Caco-2 (cell line): Measurements from ENCODE around the gene WASF3. TPM values are rescaled to one million over a fixed set of nuclear protein-coding genes. Genes with fewer than 3 reads are reported as not detected.

Source experiments
- BruUV-seq: library from RNA; stranded (reverse); fragments of 400-500 nt; replicated peaks from 2 replicates; lab custom pipeline; 2021; lab: Mats Ljungman, UMichigan
- CTCF ChIA-PET: fragments of 300-600 bp; sonication (Branson Sonifier 250); formaldehyde crosslinking; loops from one replicate; lab custom pipeline; 2022; ENCODE audit warnings: antibody characterized with exemption; lab: Charles Lee
- POLR2A ChIA-PET: fragments of 300-600 bp; sonication (Branson Sonifier 250); formaldehyde crosslinking; loops from one replicate; lab custom pipeline; 2022; ENCODE audit warnings: antibody characterized with exemption; lab: Charles Lee
- DNase-seq, 2 experiments: peaks; one replicate each; pipeline versions ENCODE4 v3.0.0 to v3.0.0-alpha.2; 2020 to 2022
- H3K27me3 ChIP-seq: replicated peaks from 2 replicates; pipeline ENCODE4 v1.6.0; 2011; ENCODE audit warnings: low read length; ENCODE audit not compliant: control insufficient read depth, insufficient read depth
- H3K36me3 ChIP-seq: 2 replicates; pipeline ENCODE4 v1.5.1; 2011; ENCODE audit warnings: low read length; ENCODE audit not compliant: control insufficient read depth, insufficient read depth
- H3K4me1 ChIP-seq: fragments of 250-450 bp; sonication (Bioruptor Pico); 2 replicates; pipeline ENCODE4 v1.5.1; 2020; ENCODE audit warnings: mild to moderate bottlenecking
- H3K4me3 ChIP-seq: 2 replicates; pipeline ENCODE4 v1.5.1; 2011; ENCODE audit warnings: low read depth, mild to moderate bottlenecking, control low read depth, low read length
- H3K9me3 ChIP-seq: fragments of 250-450 bp; sonication (Bioruptor Pico); 2 replicates; pipeline ENCODE4 v1.5.1; 2020; ENCODE audit warnings: mild to moderate bottlenecking, moderate library complexity
- H3K27ac Mint-ChIP-seq: one replicate; pipeline ENCODE4 v1.8.0; 2022; ENCODE audit warnings: mixed read lengths; ENCODE audit not compliant: unreplicated experiment
- H3K27me3 Mint-ChIP-seq: one replicate; pipeline ENCODE4 v1.8.0; 2022; ENCODE audit warnings: mixed read lengths; ENCODE audit not compliant: insufficient read depth, unreplicated experiment
- H3K36me3 Mint-ChIP-seq: one replicate; pipeline ENCODE4 v1.8.0; 2022; ENCODE audit warnings: mild to moderate bottlenecking, mixed read lengths; ENCODE audit not compliant: insufficient read depth, unreplicated experiment
- H3K4me1 Mint-ChIP-seq: one replicate; pipeline ENCODE4 v1.8.0; 2022; ENCODE audit warnings: low read depth, mixed read lengths; ENCODE audit not compliant: unreplicated experiment
- H3K4me3 Mint-ChIP-seq: one replicate; pipeline ENCODE4 v1.8.0; 2022; ENCODE audit warnings: mild to moderate bottlenecking, moderate library complexity, mixed read lengths; ENCODE audit not compliant: unreplicated experiment
- H3K9me3 Mint-ChIP-seq: one replicate; pipeline ENCODE4 v1.8.0; 2022; ENCODE audit warnings: mixed read lengths; ENCODE audit not compliant: unreplicated experiment
- CTCF ChIP-seq, 2 experiments: fragments of 200-600 bp in 1 of 2; IDR thresholded peaks; 1 replicate in 1 of 2; 2 replicates in 1 of 2; pipeline versions ENCODE4 v1.5.1 to v1.8.0; 2011 to 2022; ENCODE audit warnings: antibody characterized with exemption in 1 of 2, control low read depth in 1 of 2, inconsistent platforms in 1 of 2, low read depth in 1 of 2, low read length in 1 of 2, mild to moderate bottlenecking in 1 of 2, moderate library complexity in 1 of 2; ENCODE audit not compliant: insufficient read depth in 1 of 2, severe bottlenecking in 1 of 2, unreplicated experiment in 1 of 2
- intact Hi-C: fragments of 100-400 bp; cut with micrococcal nuclease; formaldehyde crosslinking; loops from one replicate; pipeline ENCODE4 v1.10.0; 2022; ENCODE audit not compliant: unreplicated experiment
- total RNA-seq: library from RNA; stranded (reverse); gene quantifications from 2 replicates; pipeline ENCODE4 v1.2.3, GENCODE V29; 2022

WASF3 gene
- total RNA-seq, 1 experiment from 2014 or later, result not detected

- no peaks in the 10 kb centered on the region for H3K36me3 Mint-ChIP-seq
- intact Hi-C loops, result no loop called here
- ChIA-PET CTCF (no interaction called here), POLR2A (no interaction called here)
- TF ChIP-seq CTCF (IDR thresholded peaks at IDR 0.05; ENCODE audit: insufficient read depth in 1 of 2, low read depth in 1 of 2, low read length in 1 of 2, severe bottlenecking in 1 of 2, unreplicated experiment in 1 of 2), result no peak
- Histone ChIP-seq H3K9me3 (peaks cover 20% of the 10 kb centered on the region), H3K27me3 (no peaks in the 10 kb centered on the region), H3K4me3 (no peak overlapping the region), H3K4me1 (no peaks in the 10 kb centered on the region), H3K36me3 (no peaks in the 10 kb centered on the region)
- H3K4me1 Mint-ChIP-seq, result no peaks in the 10 kb centered on the region
- H3K27ac Mint-ChIP-seq, result no peak overlapping the region
- BruUV-seq, result no TSS peak
- no peak for DNase-seq
- peaks cover 13% of the 10 kb centered on the region for H3K27me3 Mint-ChIP-seq
- H3K9me3 Mint-ChIP-seq, result peaks cover 20% of the 10 kb centered on the region
- H3K4me3 Mint-ChIP-seq, result no peak overlapping the region
These were observed 93.8 kb downstream of the WASF3 start for GRCh38 chr13:26651234-26651633.

GRCh38 chr13:26653310-26653709 lies 95.8 kb downstream of the WASF3 start:
- DNase-seq, result no peak
- intact Hi-C loops, result no loop called here
- H3K4me3 Mint-ChIP-seq, result no peak overlapping the region
- no peaks in the 10 kb centered on the region for H3K4me1 Mint-ChIP-seq
- no peaks in the 10 kb centered on the region for H3K4me1 ChIP-seq
- BruUV-seq, result no TSS peak
- TF ChIP-seq CTCF (IDR thresholded peaks at IDR 0.05; ENCODE audit: insufficient read depth in 1 of 2, low read depth in 1 of 2, low read length in 1 of 2, severe bottlenecking in 1 of 2, unreplicated experiment in 1 of 2), result no peak
- ChIA-PET CTCF (no interaction called here), POLR2A (no interaction called here)
- H3K9me3 Mint-ChIP-seq, result peaks cover 20% of the 10 kb centered on the region
- H3K4me3 ChIP-seq, result no peak overlapping the region
- no peaks in the 10 kb centered on the region for H3K27me3 ChIP-seq
- H3K9me3 ChIP-seq, result peaks cover 20% of the 10 kb centered on the region
- H3K27me3 Mint-ChIP-seq, result peaks cover 8% of the 10 kb centered on the region
- H3K36me3 Mint-ChIP-seq, result no peaks in the 10 kb centered on the region
- H3K36me3 ChIP-seq, result no peaks in the 10 kb centered on the region
- H3K27ac Mint-ChIP-seq, result no peak overlapping the region

- no peaks in the 10 kb centered on the region for H3K36me3 Mint-ChIP-seq
- H3K27ac Mint-ChIP-seq, result no peak overlapping the region
- H3K4me1 ChIP-seq, result no peaks in the 10 kb centered on the region
- TF ChIP-seq CTCF (IDR thresholded peaks at IDR 0.05; ENCODE audit: insufficient read depth in 1 of 2, low read depth in 1 of 2, low read length in 1 of 2, severe bottlenecking in 1 of 2, unreplicated experiment in 1 of 2), result no peak
- peaks cover 20% of the 10 kb centered on the region for H3K9me3 ChIP-seq
- H3K4me3 Mint-ChIP-seq, result no peak overlapping the region
- H3K36me3 ChIP-seq, result no peaks in the 10 kb centered on the region
- no peaks in the 10 kb centered on the region for H3K4me1 Mint-ChIP-seq
- peaks cover 20% of the 10 kb centered on the region for H3K9me3 Mint-ChIP-seq
- ChIA-PET CTCF (no interaction called here), POLR2A (no interaction called here)
- peaks cover 8% of the 10 kb centered on the region for H3K27me3 Mint-ChIP-seq
- no peak overlapping the region for H3K4me3 ChIP-seq
- no peaks in the 10 kb centered on the region for H3K27me3 ChIP-seq
- no peak for DNase-seq
- BruUV-seq, result no TSS peak
- intact Hi-C loops, result no loop called here
These were observed 96.4 kb downstream of the WASF3 start for GRCh38 chr13:26653842-26654241.
